ENCODE measurements around the gene FOLR3. TPM values are rescaled to one million over a fixed set of nuclear protein-coding genes. Genes with fewer than 3 reads are reported as not detected.
A peak's percentile ranks its signal among the peaks of the same experiment; 100 is the strongest.
"Not testable (repeated sequence)": the region's sequence is repeated elsewhere in the genome, so short reads cannot be mapped to it uniquely, and the experiment has no call there.

FOLR3 gene
- total RNA-seq, result not detected in 2 replicates

- not testable (repeated sequence) for DNase-seq (ENCODE audit: low read depth in 2 of 2)
These were observed at the start of gene FOLR3 for GRCh38 chr11:72135473-72135872. TSS of gene FOLR3 (plus strand) at chr11:72135725. CDS start at chr11:72135953, 228 bp downstream.

DNA sequence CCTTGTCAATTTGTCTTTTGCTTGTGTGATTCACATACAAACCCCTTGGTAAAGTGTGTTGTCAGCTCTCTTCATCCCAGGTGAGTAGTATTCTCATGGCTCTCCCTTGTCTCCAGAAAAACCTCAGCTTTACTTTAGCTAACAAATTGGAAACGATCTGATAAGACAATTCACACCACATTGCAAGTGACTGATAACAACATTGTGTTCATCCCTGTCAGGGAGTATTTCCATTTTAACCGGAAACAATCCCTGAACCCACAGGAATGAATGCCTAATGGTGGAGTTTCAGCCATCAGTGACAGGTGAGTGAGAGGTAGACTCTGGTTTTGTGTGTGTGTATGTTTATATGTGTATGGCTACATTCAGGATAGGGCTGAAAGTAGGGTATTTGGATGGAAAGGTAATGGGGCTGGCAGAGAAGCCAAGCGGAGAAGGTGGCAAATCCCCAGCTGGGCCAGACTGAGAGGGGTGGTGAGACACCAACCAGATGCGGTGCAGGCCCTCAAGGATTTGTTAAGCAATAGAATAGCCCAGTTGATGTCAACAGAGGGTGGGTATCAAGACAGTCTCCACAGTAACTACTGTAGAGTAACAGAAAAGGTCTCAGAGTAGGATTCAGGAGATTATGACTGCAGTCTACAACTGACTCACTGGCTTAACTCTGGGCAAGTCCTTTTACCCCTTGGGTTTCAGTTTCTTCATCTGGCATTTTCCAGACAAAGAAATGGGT, 47.3 kb upstream of the FOLR3 start:
- no peak for DNase-seq (ENCODE audit: low read depth in 2 of 2)

DNA sequence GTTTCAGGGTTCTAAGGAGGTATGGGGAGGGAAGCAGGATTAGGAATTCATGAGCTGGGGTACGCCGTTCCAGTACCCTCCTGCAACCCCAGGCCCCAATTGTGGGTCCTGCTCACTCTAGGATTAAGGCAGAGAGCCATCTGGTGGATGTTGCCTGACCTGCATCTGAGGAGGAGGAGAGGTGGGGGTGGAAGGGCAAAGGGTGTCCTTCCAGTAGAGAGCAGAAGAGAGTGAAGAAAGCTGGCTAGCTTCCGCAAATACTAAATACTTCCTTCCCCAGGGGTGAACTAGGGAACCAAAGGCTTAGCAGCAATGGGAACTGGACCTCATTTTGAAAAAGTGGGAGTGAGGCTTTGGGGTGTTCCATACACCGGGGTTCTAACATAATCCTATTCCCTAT, 44.2 kb upstream of the FOLR3 start:
- peak; percentile 30 to 65 for DNase-seq (ENCODE audit: low read depth in 2 of 2)

- no peak for DNase-seq (ENCODE audit: low read depth in 2 of 2)
These were observed 36.8 kb upstream of the FOLR3 start for GRCh38 chr11:72098741-72099140.

DNA sequence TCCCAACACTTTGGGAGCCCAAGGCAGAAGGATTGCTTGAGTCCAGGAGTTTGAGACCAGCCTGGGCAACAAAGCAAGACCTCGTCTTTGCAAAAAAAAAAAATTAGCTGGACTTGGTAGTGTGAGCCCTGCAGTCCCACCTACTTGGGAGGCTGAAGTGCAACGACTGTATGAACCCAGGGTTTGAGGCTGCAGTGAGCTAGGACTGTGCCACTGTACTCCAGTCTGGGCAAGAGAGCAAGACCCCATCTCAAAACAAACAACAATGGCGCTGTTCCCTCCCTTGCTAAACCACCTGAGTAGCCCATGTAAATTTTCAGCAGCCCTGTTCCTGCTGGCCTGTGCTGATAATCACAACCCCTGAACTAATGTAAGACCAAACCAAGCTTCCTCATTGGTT, 35.5 kb upstream of the FOLR3 start:
- DNase-seq (ENCODE audit: low read depth in 2 of 2), result no peak

DNA sequence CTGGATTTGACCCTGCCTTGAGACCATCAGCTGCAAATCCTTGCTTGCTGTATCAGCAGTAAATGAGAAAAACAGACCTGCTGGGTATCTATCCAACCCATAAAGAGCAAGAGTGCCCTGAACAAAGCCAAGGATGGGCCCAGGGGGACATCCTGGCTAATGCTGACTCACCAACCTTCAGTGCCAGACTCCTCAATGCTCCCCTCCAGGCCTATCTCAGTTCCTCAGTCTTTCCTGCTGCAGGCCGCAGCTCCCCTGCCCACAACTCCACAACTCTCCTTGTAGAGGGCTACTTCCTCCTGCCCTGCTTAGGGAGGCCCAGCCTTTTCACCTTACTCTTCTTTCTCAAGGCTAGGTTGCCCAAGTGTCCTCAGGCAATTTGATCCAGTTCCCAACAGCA, 35.1 kb upstream of the FOLR3 start:
- peak in 1 of 2 donors; percentile 36 for DNase-seq (ENCODE audit: low read depth in 2 of 2)

DNA sequence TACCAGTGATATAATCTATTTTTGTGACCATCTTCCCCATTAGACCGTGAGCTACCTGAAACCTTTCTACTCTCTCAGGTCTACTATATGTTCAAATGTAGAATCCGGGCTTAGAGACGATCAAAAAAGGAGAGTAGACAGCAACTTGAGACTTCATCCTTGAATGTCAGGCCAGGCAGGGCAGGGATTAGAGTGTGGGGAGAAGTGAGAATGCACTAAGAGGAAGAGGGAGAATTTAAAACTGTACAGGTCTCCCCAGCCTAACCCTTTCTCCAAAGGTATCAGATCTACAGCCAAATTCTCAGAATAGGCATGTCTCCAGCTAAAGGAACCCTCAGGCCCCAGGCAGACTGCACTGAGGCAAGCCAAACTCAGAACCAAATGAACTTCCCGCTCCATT, 33.4 kb upstream of the FOLR3 start:
- no peak for DNase-seq (ENCODE audit: low read depth in 2 of 2)

DNA sequence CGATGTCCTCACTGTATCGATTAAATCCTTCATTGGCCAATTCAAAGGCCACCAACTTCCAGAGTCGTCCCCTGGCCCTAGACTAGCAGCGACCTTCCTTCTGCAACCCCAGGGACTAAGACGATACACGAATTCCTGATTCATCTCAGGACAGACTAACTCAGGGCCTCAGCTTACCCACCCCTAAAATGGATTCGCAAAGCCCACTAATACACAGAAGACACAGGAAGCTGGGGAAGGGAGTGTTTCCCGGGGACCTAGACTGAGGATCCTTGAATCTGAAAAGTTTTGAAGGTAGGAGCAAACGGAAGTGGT, 32.9 kb upstream of the FOLR3 start:
- no peak for DNase-seq (ENCODE audit: low read depth in 2 of 2)

DNA sequence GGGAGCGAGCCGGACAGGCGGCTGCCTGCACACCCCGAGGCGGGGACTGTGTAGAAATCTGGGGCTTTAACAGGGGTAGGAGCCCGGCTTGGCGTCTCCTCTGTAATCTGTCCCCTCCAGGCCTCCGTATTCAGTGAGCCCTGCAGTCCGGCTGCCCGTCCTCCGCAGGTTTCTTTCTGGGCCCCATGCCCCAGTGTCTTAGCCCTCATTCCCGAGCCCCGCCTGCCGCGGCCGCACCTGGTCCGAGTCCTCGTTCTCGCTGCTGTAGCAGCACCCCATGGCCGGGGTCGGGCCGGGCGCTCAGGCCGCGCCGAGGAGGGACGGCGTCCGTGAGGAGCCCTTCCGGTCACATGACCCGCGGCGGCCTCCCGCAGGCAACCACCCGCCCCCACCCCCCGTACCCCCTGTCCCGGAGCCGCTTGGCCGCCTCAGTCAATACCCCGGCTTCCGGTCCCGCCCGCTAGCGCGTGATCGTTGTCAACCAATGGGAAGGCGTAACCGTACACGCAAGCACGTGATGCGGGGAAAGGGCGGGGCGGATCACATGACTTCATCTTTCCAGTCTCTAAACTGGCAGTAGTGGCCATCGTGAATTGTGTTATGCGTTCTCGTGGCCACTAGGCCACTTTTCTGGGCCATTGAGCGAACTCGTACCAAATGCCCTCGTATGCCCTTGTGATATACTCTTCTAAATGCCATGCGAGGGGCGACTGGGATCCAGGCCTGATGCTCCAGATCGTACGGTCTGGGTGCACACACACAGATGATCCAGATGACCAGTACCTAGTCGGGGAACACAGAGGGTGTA, 32.4 kb upstream of the FOLR3 start, which contains the start of gene LAMTOR1:
Gene LAMTOR1 (minus strand): TSS at position 352 of the 808 bp plus-strand sequence. CDS start 73 bp downstream, at position 279.
- peak; percentile 99 for DNase-seq (ENCODE audit: low read depth in 2 of 2)

GRCh38 chr11:72103754-72104167, 31.8 kb upstream of the FOLR3 start:
- DNase-seq (ENCODE audit: low read depth in 2 of 2), result no peak

DNA sequence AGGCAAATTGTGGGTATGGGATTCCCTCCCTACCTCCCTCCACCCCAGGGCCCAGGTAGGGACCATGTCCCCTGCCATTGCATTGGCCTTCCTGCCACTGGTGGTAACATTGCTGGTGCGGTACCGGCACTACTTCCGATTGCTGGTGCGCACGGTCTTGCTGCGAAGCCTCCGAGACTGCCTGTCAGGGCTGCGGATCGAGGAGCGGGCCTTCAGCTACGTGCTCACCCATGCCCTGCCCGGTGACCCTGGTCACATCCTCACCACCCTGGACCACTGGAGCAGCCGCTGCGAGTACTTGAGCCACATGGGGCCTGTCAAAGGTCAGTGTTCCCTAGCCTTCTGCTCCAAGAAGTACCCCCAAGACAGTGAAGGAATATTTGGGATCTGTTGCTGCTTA, 29.6 kb upstream of the FOLR3 start, which contains the start of gene TOMT:
Gene TOMT (plus strand): TSS at position 37 of the 400 bp plus-strand sequence. CDS start 28 bp downstream, at position 65.
- no peak for DNase-seq (ENCODE audit: low read depth in 2 of 2)

DNA sequence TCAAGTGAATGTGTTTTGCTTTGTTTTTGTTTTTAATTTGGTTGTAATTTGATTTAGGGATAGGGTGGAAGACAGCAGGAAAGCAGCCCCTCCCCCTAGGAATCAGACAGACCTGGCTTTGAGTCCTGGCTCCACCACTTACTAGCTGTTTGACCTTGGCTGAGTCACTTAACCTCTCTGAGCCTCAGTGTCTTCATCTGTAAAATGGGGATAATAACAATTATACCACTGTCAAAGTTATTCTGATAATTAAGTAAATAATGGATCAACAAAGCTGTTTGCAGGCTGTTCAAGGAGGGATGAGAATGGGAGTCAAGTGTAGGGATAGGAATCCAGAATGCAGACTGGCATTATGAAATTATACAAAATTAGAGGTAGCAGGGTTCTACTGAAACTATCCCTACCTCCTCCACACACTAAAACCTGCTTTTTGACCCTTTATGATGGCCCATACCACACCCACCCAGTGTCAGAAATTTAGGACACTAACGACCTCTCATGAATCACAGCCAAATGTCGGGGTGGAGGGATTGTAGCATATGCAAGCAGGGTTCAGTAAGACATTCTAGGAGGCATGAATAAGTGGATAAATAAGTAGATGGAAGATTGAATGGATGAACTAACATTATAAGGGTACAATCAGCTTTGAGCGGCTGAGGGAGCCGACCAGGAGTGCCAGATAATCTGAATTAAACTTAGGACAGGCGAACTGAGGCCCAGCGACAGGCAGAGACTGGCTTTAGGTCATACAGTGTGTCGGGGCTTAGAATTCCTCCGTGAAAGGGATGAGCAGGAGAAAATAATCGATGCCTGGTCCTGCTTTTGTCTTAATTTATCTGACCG, 24.0 kb upstream of the FOLR3 start:
- DNase-seq (ENCODE audit: low read depth in 2 of 2), result no peak

- peak; percentile 99 to 100 for DNase-seq (ENCODE audit: low read depth in 2 of 2)
These were observed 23.2 kb upstream of the FOLR3 start, which contains the start of gene ANAPC15 for GRCh38 chr11:72112143-72112977. TSS of gene ANAPC15 (minus strand) at chr11:72112695. CDS start at chr11:72111276, 1,419 bp downstream.

GRCh38 chr11:72112978-72113808, 22.3 kb upstream of the FOLR3 start:
- DNase-seq (ENCODE audit: low read depth in 2 of 2), result no peak

DNA sequence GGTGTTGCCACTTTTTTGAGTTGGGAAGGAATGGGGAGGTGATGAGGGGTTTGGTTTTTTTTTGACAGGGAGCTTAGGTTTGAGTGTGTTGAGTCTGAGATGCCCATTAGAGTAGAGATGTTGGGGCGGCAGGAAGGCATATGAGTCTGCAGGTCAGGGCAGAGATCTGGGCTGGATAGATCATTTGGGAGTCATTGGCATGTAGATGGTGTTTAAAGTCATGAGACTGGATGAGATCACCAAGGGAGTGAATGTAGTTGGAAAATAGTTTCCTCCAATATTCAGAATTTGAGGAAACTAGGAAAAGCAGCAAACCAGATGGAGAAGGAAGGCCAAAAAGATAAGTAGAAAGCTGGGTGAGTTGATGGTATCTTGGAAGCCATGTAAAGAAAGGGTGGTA, 21.0 kb upstream of the FOLR3 start:
- no peak for DNase-seq (ENCODE audit: low read depth in 2 of 2)

DNA sequence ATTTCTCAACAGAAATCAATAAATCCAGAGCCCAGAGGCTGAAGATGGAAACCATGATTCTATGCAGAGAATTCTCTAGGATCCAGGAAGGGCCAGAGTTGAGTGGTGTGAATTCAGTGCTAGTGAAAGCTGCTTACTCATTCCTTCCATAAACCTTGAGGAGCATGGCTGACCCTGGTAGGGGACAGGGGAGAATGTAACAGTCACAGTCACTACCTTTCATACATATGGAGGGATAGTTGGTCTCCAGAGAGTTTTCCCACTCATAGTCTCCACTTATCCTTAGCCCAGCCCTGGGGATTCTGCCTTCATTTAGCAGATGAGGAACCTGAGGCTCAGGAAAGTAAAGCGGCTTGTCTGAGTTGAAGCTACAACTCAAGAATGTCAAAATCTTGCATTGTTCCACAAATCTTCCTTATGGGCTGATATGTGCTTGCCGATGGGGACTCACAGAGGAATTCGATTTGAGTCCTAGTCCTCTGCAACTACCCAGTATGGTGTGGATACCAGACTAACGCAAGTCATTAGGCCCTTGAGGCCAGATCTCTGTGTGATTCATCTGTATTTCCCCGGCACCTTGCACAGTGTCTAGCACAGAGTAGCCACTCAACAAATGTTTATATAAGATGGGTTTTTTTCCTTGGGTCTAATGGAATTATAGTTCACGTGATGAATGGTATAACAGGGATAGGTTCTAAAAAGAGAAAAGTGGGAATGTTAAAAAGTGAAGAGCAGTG, 19.3 kb upstream of the FOLR3 start:
- no peak for DNase-seq (ENCODE audit: low read depth in 2 of 2)

DNA sequence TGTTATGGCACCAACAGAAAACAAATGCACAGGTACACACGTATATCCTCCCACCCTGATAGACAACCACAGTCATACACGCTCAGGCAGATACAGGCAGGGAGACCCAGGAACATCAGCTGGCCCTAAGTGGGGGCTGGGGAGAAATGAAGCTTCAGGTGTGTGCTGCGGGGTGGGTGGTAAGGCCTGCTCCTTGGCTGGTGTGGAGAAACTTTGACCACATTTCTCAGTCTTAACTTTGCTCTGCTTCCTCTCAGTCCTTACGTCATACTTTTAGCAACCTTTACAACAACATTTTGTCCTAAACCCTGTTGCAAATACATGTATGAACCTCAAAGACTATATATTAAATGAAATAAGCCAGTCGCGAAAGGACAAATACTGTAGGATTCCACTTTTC, 16.3 kb upstream of the FOLR3 start:
- DNase-seq (ENCODE audit: low read depth in 2 of 2), result no peak

- DNase-seq (ENCODE audit: low read depth in 2 of 2), result no peak
These were observed 14.6 kb upstream of the FOLR3 start for GRCh38 chr11:72120930-72121329.

GRCh38 chr11:72122607-72123006, 12.9 kb upstream of the FOLR3 start:
- DNase-seq (ENCODE audit: low read depth in 2 of 2), result no peak
